ENCODE measurements around the gene RPL35A.
"Not testable (repeated sequence)": the region's sequence is repeated elsewhere in the genome, so short reads cannot be mapped to it uniquely, and the experiment has no call there.

Gene RPL35A

DNA sequence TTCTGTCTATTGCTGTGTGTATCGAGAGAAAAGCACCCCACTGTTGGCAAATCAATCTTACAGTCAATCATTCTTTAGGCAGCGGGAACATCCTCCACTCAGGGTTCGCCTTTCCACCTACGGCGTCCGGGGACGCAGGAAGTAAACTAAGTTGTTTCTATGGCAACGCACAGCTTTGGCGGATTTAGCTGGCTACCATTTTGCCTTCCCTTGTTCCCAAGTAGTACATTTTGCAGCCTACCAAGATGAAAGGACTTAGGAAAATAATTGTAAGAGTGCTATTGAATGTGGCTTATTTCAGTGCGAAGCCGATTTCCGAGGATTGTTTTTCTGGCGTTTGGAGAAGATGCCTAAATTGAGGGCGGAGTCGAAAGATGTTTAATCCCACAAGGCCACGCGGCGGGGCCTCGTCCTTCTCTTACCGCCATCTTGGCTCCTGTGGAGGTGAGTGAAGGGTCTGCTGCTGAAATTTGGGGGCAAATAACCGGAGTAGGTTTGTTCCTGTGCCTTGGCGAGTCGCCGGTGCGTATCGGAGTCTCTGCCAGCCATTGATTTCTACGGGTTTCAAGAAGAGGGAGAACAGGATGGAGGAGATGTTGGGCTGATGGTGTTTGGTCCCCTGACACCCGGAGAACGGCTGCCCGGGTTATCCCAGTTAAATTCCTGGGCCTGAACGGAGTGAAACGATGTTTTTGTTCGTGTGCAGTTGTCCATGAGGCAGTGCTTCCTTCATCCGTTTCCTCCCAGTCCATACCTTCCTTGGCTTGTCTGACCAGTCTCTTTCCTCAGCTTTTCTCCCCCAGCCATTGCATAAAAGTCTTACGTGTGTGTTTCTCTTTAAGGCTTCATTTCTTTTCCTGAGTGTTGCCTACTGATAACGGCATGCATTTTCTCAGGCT, at the start of gene RPL35A:
RPL35A (plus strand) TSS at position 413 of the 899 bp plus-strand sequence. CDS start 778 bp downstream, outside the sequence.
- peak; percentile 69 to 76 (median 69) for DNase-seq (ENCODE audit: low read depth in 3 of 3, low spot score in 1 of 3)

DNA sequence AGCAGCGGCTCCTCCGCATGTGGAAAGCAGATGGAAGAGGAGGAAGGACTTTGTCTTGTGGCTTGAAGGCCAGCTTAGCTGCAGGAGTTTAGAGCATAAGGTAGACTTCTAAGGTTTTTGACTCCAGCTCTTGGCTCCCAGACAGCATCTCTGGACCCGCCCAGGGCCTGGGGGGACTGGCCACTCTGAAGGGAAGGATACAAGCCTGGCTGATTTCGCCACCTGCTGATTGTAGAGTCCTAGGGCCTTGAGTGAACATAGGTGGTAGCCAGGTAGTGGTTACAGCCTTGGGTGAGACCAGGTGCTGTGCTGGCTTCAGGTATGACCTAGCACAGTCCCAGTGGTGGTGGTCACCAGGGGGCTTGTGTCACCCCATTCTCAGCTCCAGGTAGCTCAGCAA, 48.4 kb upstream of the RPL35A start:
- no peak for DNase-seq (ENCODE audit: low read depth in 3 of 3, low spot score in 1 of 3)

DNA sequence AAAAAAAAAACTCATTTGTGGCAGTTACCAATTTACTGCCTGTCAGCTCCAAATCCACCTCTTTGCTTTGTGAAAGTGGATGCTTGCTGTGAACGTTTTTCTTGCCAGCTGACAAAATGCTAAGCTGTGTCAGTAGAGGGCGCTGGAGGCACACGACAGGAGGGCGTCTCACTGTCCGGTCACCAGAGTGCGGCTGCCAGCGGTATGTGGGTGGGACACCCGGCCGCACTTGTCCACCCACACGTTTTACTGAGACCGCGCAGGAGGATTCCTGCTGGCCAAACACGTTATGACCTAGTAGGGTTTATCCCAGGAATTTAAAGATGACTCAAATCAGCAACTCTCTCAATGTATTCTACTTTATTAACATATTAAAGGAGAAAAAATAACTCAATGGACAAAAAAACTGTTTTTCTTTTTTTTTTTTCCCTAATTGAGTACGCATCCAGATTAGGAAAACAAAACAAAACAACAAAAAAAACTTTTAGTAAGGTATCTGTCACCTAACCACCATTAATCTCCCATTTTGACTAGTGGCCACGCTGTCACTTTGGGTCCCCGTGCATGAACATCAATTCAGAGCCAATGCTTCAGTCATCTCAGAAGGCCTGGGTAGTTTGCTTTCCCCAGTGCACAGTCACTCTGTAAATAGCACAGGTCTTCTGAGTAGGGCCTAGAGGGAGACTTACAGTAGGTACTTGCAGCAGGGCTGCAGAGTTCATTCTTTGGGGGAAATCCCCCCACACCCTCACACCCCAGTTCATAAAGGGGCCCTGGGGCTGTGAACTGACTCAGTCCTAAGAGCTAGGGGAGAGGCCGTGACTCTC, 43.8 kb upstream of the RPL35A start:
- peak; percentile 27 to 57 (median 40) for DNase-seq (ENCODE audit: low read depth in 3 of 3, low spot score in 1 of 3)

DNA sequence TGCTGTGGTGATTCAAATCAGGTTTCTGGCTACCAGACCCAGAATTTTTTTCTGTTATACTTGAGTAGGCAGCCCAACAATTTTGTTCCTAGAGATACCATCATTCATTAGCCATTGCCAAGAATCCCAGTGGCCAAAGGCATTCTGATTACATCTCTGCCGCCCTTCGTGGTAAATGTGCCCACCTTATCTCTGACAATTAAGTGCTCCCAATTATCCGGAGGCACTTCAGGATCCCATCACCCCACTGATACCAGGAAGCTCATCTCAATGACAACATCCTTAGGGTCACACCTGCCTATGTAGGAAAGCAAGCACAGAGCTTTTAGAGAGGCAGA, 43.2 kb upstream of the RPL35A start:
- DNase-seq (ENCODE audit: low read depth in 3 of 3, low spot score in 1 of 3) = no peak

DNA sequence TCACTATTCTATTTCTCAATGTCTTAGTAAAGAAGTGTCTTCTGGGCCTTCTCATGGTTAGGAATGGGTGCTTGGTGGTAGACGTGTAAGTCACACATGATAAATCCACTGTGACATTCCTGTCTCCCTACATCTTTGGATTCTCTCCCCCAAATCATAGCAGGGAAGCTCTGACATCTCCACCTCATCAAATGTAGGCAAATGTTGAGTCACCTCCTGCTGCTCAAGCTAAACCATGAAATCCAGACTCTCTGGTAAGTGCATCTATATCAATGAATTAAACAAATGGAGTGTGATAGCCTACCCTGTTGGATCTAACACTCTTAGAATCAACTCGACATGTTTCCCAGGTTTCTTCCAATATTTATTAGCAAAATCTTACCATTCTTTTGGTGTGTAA, 42.8 kb upstream of the RPL35A start:
- DNase-seq (ENCODE audit: low read depth in 3 of 3, low spot score in 1 of 3) = no peak

DNA sequence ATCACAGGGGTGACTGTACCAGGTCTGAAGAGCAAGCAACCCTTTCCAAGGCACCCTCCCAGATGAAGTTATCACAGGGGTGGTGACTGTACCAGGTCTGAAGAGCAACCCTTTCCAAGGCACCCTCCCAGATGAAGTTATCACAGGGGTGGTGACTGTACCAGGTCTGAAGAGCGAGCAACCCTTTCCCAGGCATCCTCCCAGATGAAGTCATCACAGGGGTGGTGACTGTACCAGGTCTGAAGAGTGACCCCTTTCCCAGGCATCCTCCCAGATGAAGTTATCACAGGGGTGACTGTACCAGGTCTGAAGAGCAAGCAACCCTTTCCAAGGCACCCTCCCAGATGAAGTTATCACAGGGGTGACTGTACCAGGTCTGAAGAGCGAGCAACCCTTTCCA, 41.4 kb upstream of the RPL35A start:
- DNase-seq (ENCODE audit: low read depth in 3 of 3, low spot score in 1 of 3) = not testable (repeated sequence)

DNA sequence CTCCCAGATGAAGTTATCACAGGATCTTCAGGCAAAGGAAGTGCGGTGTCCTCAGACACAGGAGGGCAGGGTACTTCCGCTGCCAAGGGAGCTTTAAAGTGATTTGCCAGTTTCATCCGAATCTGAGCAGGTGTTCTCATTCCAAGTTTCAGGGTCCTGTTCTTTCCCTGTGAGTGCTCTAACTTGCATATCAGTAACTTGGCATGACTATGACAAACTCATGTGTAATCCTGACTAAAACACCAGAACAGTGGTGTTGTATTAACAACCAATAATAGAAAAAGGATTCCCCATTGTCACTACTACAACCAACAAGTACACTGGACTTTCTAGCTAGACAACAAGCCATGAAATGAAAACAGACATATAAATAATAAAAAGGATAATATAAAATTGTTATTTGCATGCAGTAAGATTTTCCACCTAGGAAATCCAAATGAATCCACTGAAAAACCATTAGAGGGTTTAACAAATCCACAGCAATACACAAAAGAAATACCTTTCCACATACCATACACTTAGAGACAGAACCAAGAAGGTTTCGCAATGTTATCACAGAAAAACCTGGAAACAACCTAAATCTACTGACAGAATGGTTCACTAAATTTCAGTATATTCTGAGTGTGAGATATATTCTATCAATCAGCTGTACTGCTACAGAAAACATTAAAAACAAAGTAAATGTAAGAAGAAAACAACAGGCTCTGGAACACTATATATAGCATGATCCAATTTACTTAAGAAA, 40.9 kb upstream of the RPL35A start:
- DNase-seq (ENCODE audit: low read depth in 3 of 3, low spot score in 1 of 3) = no peak

DNA sequence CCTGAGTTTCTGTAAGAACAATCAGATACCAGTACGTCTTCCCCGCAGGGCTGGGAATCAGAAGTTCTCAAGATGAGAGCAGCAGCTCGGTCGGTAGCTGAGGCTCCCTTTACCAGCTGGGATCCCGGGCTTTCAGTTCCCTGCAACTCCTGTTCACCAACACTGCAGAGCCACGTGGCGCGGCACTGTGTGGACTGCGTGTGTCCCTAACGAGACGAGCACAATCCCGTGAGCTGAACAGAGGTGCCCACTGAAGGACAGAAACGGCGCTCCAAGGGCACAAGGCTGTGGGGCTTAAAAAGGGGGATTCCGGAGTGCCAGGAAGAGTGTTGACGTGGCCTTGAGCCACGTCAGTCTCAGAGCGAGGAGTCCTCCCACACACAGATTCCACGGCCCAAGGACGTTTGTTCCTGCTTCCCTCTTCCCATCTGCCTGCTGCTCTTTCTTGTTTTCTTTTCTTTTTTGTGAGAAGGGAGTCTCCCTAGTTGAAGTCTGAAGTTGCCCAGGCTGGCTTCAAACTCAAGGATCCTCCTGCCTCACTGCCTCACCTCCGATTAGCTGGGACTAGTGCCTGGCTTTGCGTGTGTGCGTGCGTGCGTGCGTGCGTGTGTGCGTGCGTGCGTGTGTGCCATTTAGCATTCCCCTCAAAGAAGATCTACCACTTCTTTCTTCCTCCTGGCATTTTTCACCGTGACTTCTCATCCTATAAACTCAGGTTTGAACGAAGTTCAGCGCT, 37.1 kb upstream of the RPL35A start:
- DNase-seq (ENCODE audit: low read depth in 3 of 3, low spot score in 1 of 3) = no peak

DNA sequence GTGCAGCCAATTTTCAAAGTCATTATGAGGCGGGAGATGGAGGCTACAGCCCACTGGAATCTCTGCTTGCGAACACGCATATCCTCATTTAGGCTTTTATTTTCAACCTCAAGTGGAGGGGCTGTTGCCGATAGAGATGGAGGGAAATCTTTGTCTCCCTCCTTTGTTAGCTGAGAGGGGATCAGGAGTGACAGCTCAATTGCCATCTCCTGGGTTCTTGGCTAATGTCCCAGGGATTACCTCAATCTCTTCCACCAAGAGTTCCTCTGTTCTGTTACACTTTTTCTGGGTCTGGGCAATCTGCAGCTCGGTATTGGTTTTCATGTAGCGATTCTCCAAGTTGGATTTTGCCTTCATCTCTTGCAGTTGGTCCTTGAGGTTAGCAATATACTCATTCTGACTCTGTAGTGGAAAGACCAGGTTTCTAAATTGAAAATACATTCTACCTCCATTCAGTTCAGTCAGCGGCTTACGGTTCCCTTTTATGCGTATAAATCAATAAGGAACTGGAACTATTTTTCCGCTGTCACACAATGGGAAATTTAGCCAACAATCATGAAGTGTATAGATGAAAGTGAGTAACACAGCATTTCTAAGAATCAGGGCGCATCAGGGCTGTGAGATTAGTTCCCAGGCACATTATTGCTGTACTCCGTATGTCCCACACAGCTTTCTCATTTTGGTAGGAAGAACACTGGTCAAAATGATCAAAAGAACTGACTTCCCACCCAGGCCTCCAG, 36.2 kb upstream of the RPL35A start:
- DNase-seq (ENCODE audit: low read depth in 3 of 3, low spot score in 1 of 3) = no peak

DNA sequence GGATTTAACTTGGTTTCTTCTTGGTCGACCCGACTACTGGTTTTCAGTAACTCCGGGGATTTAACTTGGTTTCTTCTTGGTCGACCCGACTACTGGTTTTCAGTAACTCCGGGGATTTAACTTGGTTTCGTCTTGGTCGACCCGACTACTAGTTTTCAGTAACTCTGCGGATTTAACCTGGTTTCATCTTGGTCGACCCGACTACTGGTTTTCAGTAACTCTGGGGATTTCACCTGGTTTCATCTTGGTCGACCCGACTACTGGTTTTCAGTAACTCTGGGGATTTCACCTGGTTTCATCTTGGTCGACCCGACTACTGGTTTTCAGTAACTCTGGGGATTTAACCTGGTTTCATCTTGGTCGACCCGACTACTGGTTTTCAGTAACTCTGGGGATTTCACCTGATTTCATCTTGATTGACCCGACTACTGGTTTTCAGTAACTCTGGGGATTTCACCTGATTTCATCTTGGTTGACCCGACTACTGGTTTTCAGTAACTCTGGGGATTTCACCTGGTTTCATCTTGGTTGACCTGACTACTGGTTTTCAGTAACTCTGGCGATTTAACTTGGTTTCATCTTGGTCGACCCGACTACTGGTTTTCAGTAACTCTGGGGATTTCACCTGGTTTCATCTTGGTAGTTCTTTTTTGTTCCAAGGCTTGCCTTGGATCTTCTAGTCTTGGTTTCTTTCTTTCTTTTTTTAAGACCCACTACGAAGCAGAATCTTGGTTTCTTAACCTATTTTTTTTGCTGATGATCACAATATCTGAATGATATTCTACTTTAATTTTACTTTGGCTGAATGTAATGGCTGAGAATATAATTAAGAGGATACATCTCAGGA, 28.3 kb upstream of the RPL35A start:
- not testable (repeated sequence) for DNase-seq (ENCODE audit: low read depth in 3 of 3, low spot score in 1 of 3)

DNA sequence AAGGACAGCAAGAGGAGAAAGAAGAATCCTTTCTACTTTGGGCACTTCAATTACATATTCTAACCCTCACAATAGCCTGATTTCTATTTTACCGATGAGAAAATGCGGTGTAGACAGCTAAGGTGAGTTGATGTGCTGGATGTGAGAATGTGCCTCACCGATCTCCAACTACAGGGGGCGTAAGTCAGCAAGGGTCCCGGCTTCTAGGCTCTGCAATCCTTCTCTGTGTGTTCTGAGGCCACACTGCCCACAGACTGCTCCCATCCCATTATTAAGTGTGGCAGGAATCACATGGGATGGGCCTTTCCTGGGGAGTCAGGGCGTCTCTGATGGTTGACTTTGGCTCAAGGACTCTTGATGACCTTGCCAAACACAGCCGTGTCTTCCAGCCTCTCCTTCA, 23.6 kb upstream of the RPL35A start:
- no peak for DNase-seq (ENCODE audit: low read depth in 3 of 3, low spot score in 1 of 3)

DNA sequence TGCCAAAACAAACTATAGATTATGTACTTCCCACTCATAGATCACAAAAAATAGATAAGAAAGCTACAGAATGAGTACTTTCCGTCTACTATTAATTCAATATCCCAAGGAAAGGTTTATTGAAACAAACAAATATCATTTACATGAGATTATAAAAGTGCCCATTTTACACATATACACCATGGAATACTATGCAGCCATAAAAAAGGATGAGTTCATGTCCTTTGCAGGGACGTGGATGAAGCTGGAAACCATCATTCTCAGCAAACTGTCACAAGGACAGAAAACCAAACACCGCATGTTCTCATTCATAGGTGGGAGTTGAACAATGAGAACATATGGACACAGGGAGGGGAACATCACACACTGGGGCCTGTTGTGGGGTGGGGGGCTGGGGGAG, 22.4 kb upstream of the RPL35A start:
- DNase-seq (ENCODE audit: low read depth in 3 of 3, low spot score in 1 of 3) = not testable (repeated sequence)

DNA sequence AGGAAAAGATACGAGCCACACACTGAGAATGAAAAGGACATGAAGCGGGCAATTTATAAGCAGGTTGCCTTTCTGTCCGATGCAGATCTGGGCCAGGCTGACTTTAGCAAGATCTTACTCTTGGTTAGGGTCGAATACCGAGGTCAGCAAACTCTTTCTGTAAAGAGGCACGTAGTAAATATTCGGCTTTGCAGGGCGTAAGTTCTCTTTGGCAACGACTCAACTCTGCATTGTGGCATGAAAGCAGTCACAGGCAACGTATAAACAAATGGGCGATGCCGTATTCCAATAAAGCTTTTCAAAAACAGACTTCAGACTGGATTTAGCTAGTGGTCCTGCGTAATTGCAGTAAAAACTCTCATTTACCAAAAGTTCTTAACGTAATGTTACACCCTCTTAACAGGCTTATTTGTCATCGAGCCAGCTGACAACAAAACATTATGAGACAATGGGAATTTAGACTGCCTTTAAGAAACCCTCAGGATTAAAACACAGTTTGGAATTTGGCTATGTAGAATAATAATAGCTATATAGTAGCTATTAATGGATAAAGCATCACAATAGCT, 13.1 kb upstream of the RPL35A start:
- no peak for DNase-seq (ENCODE audit: low read depth in 3 of 3, low spot score in 1 of 3)

DNA sequence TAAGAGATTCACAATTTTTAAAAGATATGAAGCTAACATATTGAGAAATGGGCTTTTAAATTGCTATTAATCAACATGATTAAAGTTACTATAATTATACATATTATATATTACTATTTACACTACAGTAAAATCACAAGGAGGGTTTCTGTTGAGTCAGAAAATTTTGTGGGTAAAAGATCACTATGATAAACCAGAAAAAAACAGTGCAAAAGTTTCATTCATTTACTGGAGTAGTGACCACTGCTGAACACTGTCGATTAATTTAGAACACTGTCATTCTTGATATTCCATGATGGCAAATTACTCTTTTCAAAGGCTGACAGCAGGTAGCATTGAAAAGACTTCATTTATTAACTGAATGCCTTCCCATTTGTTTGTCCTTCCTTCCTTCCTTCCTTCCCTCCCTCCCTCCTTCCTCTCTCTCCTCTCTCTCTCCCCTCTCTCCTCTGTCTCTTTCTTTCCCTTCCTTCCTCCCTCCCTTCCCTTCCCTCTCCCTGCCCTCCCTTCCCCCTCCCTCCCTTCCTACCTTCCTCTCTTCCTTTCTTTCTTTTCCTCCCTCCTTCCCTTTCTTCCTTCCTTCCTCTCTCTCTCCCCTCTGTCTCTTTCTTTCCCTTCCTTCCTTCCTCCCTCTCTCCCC, 9.1 kb upstream of the RPL35A start:
- DNase-seq (ENCODE audit: low read depth in 3 of 3, low spot score in 1 of 3) = no peak

DNA sequence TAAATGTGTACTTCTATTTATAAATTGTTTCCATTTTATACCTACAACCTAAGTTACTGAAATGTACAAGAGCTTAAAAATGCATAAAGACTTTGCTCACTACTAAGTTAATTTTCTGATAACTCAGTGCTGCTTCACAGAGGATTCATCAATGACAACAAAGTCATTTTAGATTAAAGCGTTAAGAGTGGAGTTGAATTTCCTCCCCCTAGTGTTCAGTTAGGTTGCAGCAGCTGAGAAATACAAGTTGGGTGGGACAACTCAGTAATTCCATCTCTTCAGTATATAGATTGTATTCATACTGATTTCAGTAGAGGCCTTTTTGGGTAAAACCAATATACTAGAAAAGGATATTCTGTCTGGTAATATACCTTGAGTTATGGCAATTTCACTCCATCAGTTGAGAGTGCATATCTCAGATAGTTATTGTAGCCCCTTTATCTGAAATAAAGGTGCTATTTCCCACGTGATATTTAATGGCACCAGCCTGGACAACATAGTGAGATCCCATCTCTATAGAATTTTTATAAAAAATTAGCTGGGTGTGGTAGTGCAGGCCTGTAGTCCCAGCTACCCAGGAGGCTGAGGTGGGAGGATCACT, 6.9 kb upstream of the RPL35A start:
- no peak for DNase-seq (ENCODE audit: low read depth in 3 of 3, low spot score in 1 of 3)

DNA sequence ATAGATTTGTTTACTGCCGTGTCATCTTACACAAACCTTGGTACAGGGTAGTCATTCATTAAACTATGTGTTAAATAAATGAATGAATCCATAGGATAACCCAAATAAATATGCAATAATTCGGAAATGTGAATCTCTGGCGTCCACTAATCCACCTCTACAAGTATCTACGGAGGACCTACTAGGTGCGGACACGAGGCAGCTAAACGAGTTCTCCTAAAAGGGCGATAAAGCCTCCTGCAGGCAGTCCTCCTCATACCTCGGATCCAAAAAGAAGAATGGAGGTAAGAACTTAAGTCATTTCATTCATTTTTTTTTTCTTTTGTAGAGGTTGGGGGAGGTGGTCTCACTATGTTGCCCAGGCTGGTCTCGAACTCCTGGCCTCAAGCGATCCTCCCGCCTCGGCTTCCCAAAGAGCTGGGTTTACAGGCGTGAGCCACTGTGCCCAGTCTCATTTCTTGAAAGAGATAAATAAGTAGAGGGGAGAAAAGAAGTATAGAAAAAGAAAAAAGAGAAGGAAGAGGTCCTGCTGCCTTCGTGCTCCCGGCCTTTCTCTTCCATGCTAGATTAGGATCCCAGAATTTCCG, 706 bp upstream of the RPL35A start:
- no peak for DNase-seq (ENCODE audit: low read depth in 3 of 3, low spot score in 1 of 3)

DNA sequence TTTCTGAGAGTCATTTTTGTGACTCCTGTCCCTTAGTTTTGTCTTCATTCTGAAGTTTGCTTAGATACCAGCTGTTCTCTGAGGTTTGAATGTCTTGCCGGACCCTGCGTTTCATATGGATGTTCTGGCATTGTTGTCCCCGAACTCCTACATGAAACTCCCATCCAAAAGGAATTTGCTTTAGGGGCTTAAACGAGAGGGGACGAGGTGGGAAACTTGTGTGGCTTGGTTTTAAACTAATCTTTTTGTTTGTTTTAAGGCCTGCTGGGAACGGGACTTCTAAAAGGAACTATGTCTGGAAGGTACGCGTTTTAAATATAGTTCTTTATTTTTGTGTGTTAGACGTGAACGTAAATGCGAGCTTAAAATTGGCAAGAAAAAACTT, 679 bp downstream of the RPL35A start:
- no peak for DNase-seq (ENCODE audit: low read depth in 3 of 3, low spot score in 1 of 3)

All from stimulated activated CD4-positive, alpha-beta T cell treated with anti-CD3 and anti-CD28 coated beads, TNF-alpha, amount 100 ng/mL, for 1 hour (primary cell).